Lower lobe of right lung (tissue), 2 donors: ENCODE results near the gene EVX2. TPM values are rescaled to one million over a fixed set of nuclear protein-coding genes. Genes with fewer than 3 reads are reported as not detected.
A peak's percentile ranks its signal among the peaks of the same experiment; 100 is the strongest.

Experiments
- ATAC-seq, 2 donors: fragments of 200-7000 bp; cut with Tn5 transposase; one replicate each; pipeline ENCODE4 v1.9.1; 2020 to 2022; ENCODE audit warnings: mild to moderate bottlenecking in 2 of 2, moderate library complexity in 2 of 2
- DNase-seq: peaks from one replicate; pipeline ENCODE4 v3.0.0-alpha.2; 2020
- H3K27ac ChIP-seq: fragments of 200-600 bp; one replicate; pipeline ENCODE4 v1.8.0; 2022
- H3K27me3 ChIP-seq: fragments of 200-600 bp; one replicate; pipeline ENCODE4 v1.8.0; 2022; ENCODE audit warnings: low read depth
- H3K36me3 ChIP-seq: fragments of 200-600 bp; one replicate; pipeline ENCODE4 v1.8.0; 2022; ENCODE audit warnings: mild to moderate bottlenecking
- H3K4me1 ChIP-seq: fragments of 200-600 bp; one replicate; pipeline ENCODE4 v1.8.0; 2022
- H3K4me3 ChIP-seq: fragments of 200-600 bp; one replicate; pipeline ENCODE4 v1.8.0; 2022; ENCODE audit warnings: mild to moderate bottlenecking
- H3K9me3 ChIP-seq: fragments of 200-600 bp; one replicate; pipeline ENCODE4 v1.8.0; 2022
- intact Hi-C: fragments of 100-400 bp; cut with DNase I; formaldehyde crosslinking; loops from one replicate; pipeline ENCODE4 v1.11.0; 2022
- long read RNA-seq: library from polyadenylated mRNA; unstranded; transcript quantifications from one replicate; pipeline ENCODE4 v2.0.0, GENCODE V29; 2021
- total RNA-seq: library from RNA; stranded (reverse); fragmentation: NEBNext Ultra II Directional; extraction: Animal tissue kit (Norgen Biotek cat#: 25700); gene quantifications from one replicate; pipeline ENCODE4 v1.2.1, GENCODE V29; 2021
- TF ChIP-seq, protein P1 (sequence below): fragments of 200-600 bp; IDR thresholded peaks from one replicate; pipeline ENCODE4 v1.8.0; 2022; ENCODE audit warnings: antibody characterized with exemption, mild to moderate bottlenecking
- donor health status: DM: no; HTN: yes; CAD: no; lungs with severe emphysema.

The EVX2 gene
- total RNA-seq, result not detected
- long read RNA-seq, result 0 reads

DNA sequence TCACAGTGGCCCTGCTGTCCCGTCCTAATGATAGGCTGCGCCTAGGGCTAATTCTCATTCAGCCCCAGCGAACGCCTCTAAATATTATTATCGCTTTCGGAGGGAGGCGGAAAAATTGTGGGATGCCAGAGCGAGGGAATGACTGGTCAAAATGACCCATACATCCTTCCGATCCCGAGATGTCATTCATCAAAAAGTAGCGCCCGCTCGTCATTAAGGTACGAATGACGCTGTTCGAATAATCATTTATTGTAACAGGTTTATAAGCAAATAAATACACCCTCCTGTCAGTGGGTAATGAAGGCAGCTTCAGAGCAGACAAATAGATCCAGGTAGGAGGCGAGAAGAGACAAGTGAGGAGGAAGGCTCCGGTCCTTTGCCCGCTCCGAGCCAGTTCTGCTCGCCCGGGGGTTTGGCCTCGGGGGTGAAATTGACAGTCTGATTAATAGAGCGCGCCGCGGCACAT is at the start of gene EVX2:
Gene EVX2 (minus strand): TSS at position 167 of the 466 bp plus-strand sequence. CDS start 186 bp downstream, outside the sequence.
- Histone ChIP-seq H3K9me3 (no peaks in the 10 kb centered on the region), H3K27me3 (peaks cover 97% of the 10 kb centered on the region), H3K4me3 (no peak within 1 kb of the TSS), H3K4me1 (peaks cover 25% of the 10 kb centered on the region), H3K36me3 (no peaks in the 10 kb centered on the region), H3K27ac (no peak within 1 kb of the TSS)
- DNase-seq (no peak), ATAC-seq (no peak)
- intact Hi-C loops, result no loop called here
- TF ChIP-seq, protein P1, sequence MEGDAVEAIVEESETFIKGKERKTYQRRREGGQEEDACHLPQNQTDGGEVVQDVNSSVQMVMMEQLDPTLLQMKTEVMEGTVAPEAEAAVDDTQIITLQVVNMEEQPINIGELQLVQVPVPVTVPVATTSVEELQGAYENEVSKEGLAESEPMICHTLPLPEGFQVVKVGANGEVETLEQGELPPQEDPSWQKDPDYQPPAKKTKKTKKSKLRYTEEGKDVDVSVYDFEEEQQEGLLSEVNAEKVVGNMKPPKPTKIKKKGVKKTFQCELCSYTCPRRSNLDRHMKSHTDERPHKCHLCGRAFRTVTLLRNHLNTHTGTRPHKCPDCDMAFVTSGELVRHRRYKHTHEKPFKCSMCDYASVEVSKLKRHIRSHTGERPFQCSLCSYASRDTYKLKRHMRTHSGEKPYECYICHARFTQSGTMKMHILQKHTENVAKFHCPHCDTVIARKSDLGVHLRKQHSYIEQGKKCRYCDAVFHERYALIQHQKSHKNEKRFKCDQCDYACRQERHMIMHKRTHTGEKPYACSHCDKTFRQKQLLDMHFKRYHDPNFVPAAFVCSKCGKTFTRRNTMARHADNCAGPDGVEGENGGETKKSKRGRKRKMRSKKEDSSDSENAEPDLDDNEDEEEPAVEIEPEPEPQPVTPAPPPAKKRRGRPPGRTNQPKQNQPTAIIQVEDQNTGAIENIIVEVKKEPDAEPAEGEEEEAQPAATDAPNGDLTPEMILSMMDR, result no peak

DNA sequence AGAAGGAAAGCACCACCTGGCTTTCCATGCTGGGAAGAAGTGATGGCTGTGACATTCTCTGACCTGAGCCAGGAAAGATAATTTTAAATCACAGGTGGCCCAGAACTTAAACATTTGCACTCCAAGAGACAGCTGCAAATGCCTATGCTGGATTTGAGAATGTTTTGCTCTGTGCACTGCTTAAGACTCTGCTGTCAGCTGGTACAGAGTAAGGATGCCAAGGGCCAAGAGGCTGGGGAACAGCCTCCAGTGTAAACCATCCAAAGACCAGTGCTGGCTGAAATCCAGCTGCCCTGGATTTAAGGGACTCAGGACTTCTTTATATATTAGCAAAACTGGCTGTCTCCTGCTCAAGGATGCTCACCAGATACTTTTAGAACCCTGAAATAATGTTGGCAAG is 49.6 kb upstream of the EVX2 start:
- H3K4me1 ChIP-seq, result peaks cover 34% of the 10 kb centered on the region
- TF ChIP-seq, protein P1, result no peak
- no peak overlapping the region for H3K4me3 ChIP-seq

GRCh38 chr2:176132205-176133171 is 48.7 kb upstream of the EVX2 start:
- intact Hi-C loops, result loop anchor here (10.0 kb wide), 1 partner anchor 422 kb away; no protein-coding TSS in a partner anchor
- Histone ChIP-seq H3K27ac (no peak overlapping the region), H3K4me3 (peak overlapping the region; percentile 29), H3K27me3 (peaks cover 96% of the 10 kb centered on the region), H3K36me3 (no peaks in the 10 kb centered on the region), H3K9me3 (no peaks in the 10 kb centered on the region), H3K4me1 (peaks cover 34% of the 10 kb centered on the region)
- ATAC-seq, result no peak
- DNase-seq, result no peak
- TF ChIP-seq, protein P1, result no peak

More for the DNA sequence above, 49.6 kb upstream of the EVX2 start:
- Histone ChIP-seq H3K36me3 (no peaks in the 10 kb centered on the region), H3K27ac (no peak overlapping the region), H3K27me3 (peaks cover 97% of the 10 kb centered on the region), H3K9me3 (no peaks in the 10 kb centered on the region)
- ATAC-seq (no peak), DNase-seq (no peak)
- intact Hi-C loops, result loop anchor here (10.0 kb wide), 1 partner anchor 421 kb away; no protein-coding TSS in a partner anchor

- TF ChIP-seq, protein P1, result no peak
- Histone ChIP-seq H3K4me1 (peaks cover 32% of the 10 kb centered on the region), H3K36me3 (no peaks in the 10 kb centered on the region), H3K9me3 (no peaks in the 10 kb centered on the region), H3K27ac (no peak overlapping the region), H3K4me3 (peak overlapping the region; percentile 29), H3K27me3 (peaks cover 95% of the 10 kb centered on the region)
- DNase-seq, result no peak
- intact Hi-C loops, result loop anchor here (10.0 kb wide), 1 partner anchor 423 kb away; no protein-coding TSS in a partner anchor
- no peak for ATAC-seq
These were observed 48.0 kb upstream of the EVX2 start for GRCh38 chr2:176131848-176132158.

DNA sequence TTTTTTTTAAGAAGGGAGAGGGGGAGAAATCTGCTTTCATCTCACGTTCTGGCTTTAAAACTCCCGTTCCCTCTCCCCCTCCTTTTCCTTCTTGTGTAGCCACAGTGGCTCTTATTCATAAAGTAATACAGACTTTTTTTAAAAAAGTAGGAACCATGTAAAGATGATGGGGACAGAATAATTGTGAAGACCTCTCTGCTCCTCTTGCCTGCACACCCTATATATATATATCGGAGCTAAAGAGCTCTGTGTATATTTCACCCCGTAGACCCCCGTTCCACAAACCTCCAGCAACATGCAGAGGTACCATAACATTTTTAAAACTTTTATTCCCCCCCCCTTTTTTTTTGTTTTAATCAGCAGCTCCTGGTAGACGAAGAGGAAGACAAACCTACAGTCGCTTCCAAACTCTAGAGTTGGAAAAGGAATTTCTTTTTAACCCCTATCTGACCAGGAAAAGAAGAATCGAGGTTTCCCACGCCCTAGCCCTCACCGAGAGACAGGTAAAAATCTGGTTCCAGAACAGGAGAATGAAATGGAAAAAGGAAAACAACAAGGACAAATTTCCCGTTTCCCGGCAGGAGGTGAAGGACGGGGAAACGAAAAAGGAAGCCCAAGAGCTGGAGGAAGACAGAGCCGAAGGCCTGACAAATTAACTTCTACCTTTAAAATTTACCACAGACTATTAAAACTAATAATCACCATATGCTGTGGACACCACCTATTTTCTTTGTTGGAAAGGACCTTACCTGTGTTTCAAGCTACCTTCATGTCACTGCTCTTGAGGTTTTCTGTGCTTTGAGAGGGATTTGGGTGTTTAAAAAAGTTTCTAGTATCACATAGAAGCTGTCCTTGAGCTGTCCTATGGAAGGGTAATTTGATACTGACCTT is 47.4 kb upstream of the EVX2 start:
- Histone ChIP-seq H3K27me3 (peaks cover 95% of the 10 kb centered on the region), H3K4me1 (peaks cover 26% of the 10 kb centered on the region), H3K27ac (no peak overlapping the region), H3K4me3 (peak overlapping the region; percentile 6), H3K9me3 (no peaks in the 10 kb centered on the region), H3K36me3 (no peaks in the 10 kb centered on the region)
- DNase-seq (no peak), ATAC-seq (no peak)
- intact Hi-C loops, result loop anchor here (10.0 kb wide), 1 partner anchor 424 kb away; no protein-coding TSS in a partner anchor
- TF ChIP-seq, protein P1, result no peak
